ENCODE results near the gene CNIH3.

CNIH3 gene

DNA sequence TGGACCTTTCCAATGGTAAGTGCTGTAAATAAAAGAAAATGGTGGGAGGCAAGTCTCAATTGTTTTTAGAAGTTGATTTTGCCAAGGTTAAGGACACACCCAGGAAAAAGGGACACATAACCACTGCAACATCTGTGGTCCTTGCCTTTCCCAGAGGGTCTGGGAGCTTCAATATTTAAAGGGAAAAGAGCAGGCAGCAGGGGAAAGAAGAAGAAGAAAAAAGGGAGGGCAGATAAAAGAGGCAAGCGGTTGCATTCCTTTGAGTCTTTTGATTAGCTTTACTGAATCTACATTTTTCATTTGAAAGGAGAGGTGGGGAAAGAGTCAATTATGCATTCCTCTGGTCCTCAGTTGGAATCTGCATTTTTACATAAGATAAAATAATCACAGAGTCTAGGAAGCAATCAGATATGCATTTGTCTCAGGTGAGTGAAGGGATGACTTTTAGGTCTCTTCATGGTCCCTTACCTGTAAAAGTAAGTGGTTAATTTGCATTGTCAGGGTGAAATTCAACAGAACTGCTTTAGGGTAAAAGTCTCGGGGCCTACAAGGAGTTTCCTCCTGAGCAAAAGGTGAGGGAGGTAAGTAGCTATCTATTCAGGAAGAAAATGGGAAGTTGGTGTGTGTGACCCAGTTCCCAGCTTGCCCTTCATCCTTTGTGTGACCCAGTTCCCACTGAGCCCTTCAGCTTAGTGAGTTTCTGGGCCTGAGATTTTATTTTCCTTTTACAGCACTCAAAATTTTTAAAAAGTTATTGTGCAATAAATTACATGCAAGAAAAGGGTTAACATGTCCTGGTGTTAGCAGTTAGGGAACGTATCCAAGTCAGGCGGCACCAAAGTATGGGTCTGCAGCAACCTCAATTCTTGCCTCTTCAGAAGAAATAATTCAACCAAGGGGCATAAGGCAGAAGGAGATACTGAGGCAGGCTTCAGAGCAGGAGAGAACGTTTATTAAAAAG, 8.6 kb upstream of the CNIH3 start:
- no peak for DNase-seq
- intact Hi-C loops (cut with DNase I; ENCODE audit: low total_unique reads), result no loop called here
- Histone ChIP-seq H3K27me3 (no peaks in the 10 kb centered on the region), H3K4me3 (no peak overlapping the region), H3K36me3 (no peaks in the 10 kb centered on the region), H3K27ac (no peak overlapping the region), H3K9me3 (peaks cover 0 to 12% (median 11%) of the 10 kb centered on the region in 3 donors), H3K4me1 (no peaks in the 10 kb centered on the region)
- TF ChIP-seq, protein P1, sequence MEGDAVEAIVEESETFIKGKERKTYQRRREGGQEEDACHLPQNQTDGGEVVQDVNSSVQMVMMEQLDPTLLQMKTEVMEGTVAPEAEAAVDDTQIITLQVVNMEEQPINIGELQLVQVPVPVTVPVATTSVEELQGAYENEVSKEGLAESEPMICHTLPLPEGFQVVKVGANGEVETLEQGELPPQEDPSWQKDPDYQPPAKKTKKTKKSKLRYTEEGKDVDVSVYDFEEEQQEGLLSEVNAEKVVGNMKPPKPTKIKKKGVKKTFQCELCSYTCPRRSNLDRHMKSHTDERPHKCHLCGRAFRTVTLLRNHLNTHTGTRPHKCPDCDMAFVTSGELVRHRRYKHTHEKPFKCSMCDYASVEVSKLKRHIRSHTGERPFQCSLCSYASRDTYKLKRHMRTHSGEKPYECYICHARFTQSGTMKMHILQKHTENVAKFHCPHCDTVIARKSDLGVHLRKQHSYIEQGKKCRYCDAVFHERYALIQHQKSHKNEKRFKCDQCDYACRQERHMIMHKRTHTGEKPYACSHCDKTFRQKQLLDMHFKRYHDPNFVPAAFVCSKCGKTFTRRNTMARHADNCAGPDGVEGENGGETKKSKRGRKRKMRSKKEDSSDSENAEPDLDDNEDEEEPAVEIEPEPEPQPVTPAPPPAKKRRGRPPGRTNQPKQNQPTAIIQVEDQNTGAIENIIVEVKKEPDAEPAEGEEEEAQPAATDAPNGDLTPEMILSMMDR (IDR thresholded peaks at IDR 0.05), result no peak

- H3K9me3 ChIP-seq, result peaks cover 0 to 12% (median 11%) of the 10 kb centered on the region in 3 donors
- intact Hi-C loops (cut with DNase I; ENCODE audit: low total_unique reads), result no loop called here
- TF ChIP-seq, protein P1 (IDR thresholded peaks at IDR 0.05), result no peak
Observed at GRCh38 chr1:224609333-224609732, 6.8 kb upstream of the CNIH3 start.

DNA sequence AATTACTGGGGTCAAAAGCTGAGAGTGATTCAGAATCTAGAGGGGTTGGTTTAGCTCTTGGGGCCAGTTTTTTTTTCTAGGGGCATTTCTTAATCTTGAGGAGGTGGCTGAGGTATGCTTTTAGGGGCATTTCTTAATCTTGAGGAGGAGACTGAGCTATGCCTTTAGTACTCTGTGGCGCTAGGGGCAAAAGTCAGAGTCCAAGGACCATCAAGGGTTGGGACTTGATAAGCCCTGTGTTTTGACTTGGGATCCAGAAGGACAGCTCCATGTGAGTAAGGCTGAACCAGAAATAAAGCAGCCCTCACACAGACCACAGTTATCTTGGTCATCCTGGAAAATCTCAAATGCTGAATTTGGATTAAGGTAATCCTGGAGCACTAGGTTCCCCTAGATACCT, 3.9 kb upstream of the CNIH3 start:
- DNase-seq, result no peak
- no peak overlapping the region for H3K27ac ChIP-seq
- peaks cover 0 to 26% of the 10 kb centered on the region in 2 donors for H3K27me3 ChIP-seq
- H3K9me3 ChIP-seq, result no peaks in the 10 kb centered on the region
- peaks cover 0 to 19% (median 16%) of the 10 kb centered on the region in 4 donors for H3K4me1 ChIP-seq
- intact Hi-C loops (cut with DNase I; ENCODE audit: low total_unique reads), result no loop called here
- H3K4me3 ChIP-seq, result no peak overlapping the region
- H3K36me3 ChIP-seq, result no peaks in the 10 kb centered on the region
- TF ChIP-seq, protein P1 (IDR thresholded peaks at IDR 0.05), result no peak

More at GRCh38 chr1:224609333-224609732, 6.8 kb upstream of the CNIH3 start:
- DNase-seq, result no peak
- no peaks in the 10 kb centered on the region for H3K36me3 ChIP-seq
- no peaks in the 10 kb centered on the region for H3K4me1 ChIP-seq
- no peak overlapping the region for H3K4me3 ChIP-seq
- no peak overlapping the region for H3K27ac ChIP-seq
- H3K27me3 ChIP-seq, result peaks cover 0 to 6% of the 10 kb centered on the region in 2 donors

- H3K27me3 ChIP-seq, result peaks cover 0 to 38% of the 10 kb centered on the region in 2 donors
- TF ChIP-seq, protein P1 (IDR thresholded peaks at IDR 0.05), result no peak
- DNase-seq, result no peak
- no peaks in the 10 kb centered on the region for H3K36me3 ChIP-seq
- no peaks in the 10 kb centered on the region for H3K9me3 ChIP-seq
- H3K4me3 ChIP-seq, result no peak overlapping the region
- intact Hi-C loops (cut with DNase I; ENCODE audit: low total_unique reads), result no loop called here
- H3K27ac ChIP-seq, result no peak overlapping the region
- peaks cover 0 to 23% (median 17%) of the 10 kb centered on the region in 4 donors for H3K4me1 ChIP-seq
Observed at GRCh38 chr1:224613486-224613885, 2.6 kb upstream of the CNIH3 start.

DNA sequence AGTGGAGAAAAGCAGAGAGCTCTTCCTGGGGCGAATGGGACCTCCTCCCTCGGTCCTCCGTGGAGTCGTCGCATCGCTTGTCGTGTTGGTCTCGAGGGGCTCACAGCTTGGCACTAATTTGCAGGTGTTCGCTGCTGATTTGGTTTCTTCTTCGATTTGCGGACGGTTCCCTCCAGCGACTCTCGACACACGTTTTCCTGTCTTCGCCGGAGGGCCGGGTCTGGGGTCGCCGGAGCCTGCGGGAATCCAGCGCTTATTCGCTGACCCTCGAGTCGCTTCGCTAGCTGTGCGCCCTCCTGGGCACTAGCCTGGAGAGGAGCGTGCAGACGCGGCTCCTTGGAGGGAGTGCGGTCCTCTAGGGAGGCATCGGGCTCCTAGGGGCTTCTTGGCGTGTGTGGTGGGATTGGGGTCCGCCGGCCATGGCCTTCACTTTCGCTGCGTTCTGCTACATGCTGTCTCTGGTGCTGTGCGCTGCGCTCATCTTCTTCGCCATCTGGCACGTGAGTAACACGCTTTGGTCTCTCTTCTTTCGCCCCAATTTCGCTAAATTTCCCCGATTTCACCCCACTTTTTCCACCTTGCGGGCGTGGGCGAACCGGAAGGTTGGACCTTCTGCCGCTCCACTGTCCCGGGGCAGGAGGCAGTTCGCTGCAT, 766 bp downstream of the CNIH3 start:
- peaks cover 0 to 54% of the 10 kb centered on the region in 2 donors for H3K27me3 ChIP-seq
- TF ChIP-seq, protein P1 (IDR thresholded peaks at IDR 0.05), result no peak
- peaks cover 0 to 23% (median 17%) of the 10 kb centered on the region in 4 donors for H3K4me1 ChIP-seq
- no peak for DNase-seq
- no peaks in the 10 kb centered on the region for H3K9me3 ChIP-seq
- no peak overlapping the region for H3K27ac ChIP-seq
- intact Hi-C loops (cut with DNase I; ENCODE audit: low total_unique reads), result no loop called here
- H3K36me3 ChIP-seq, result no peaks in the 10 kb centered on the region
- H3K4me3 ChIP-seq, result peak overlapping the region in 1 of 2 donors; percentile 43
